Fibroblast of lung (primary cell): ENCODE data around the gene POP5.

Source experiments
- CTCF ChIP-seq, 2 donors: IDR thresholded peaks in 1 of 2; conservative IDR thresholded peaks in 1 of 2; 1 replicate in 1 of 2; 2 replicates in 1 of 2; pipeline ENCODE4 v1.5.1; 2011 to 2012; ENCODE audit warnings: low read length in 2 of 2, control low read depth in 1 of 2, inconsistent platforms in 1 of 2, low read depth in 1 of 2, mild to moderate bottlenecking in 1 of 2
- EZH2 ChIP-seq: IDR thresholded peaks from 2 replicates; pipeline ENCODE4 v1.5.1; 2012; ENCODE audit warnings: low read length, control low read depth, mild to moderate bottlenecking; ENCODE audit errors: missing control alignments

DNA sequence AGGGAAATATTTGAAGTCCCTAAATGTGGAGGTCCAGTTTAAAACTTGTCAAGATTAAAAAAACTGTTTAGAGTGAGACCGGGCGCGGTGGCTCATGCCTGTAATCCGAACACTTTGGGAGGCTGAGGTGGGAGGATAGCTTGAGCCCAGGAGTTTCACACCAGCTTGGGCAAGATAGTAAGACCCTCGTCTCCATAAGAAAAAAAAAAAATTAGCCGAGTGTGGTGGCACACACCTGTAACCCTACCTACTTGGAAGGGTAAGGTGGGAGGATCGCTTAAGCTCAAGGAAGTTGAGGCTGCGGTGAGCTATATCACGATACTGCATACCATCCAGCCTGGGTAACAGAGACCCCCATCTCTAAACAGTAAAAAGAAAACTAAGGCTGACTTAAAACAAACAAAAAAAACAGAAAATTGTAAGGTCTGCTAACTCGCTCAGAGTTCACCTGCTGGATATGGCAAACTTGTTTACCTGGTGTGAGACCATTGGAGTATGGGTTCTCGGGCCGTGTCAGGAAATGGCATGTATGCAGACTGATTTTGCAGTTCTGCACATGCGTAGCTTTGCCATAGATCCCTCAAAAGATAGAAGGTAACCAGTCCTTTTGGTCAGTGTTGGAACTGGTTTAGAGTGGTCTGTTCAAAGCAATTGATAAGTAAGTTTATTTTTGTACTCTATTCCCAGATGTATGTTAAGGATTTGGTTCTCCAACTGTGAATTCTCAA, 45.0 kb downstream of the POP5 start:
- no peak for TF ChIP-seq CTCF (conservative IDR thresholded peaks at IDR 0.05 in 1 of 2, IDR thresholded peaks at IDR 0.05 in 1 of 2; ENCODE audit: low read depth in 1 of 2, low read length in 2 of 2)
- TF ChIP-seq EZH2: no peak
